MM.1S (cell line): ENCODE data around the gene RBKS.
"Not testable (repeated sequence)": the region's sequence is repeated elsewhere in the genome, so short reads cannot be mapped to it uniquely, and the experiment has no call there.

Source experiments
- DNase-seq: peaks from one replicate; pipeline ENCODE4 v3.0.0-alpha.2; 2015
- H2AFZ ChIP-seq: fragments of 300-600 bp; sonication (generic); 2 replicates; pipeline ENCODE4 v1.6.0; 2016; ENCODE audit warnings: antibody characterized with exemption, low read length
- H3F3A ChIP-seq: fragments of 300-600 bp; sonication (generic); 2 replicates; pipeline ENCODE4 v1.6.1; 2016; ENCODE audit warnings: mild to moderate bottlenecking, antibody characterized with exemption, low read length, moderate library complexity, mixed read lengths; ENCODE audit not compliant: insufficient read depth
- H3K27ac ChIP-seq: fragments of 300-600 bp; sonication (generic); 2 replicates; pipeline ENCODE4 v1.5.1; 2016; ENCODE audit warnings: mild to moderate bottlenecking, low read length
- H3K27me3 ChIP-seq: fragments of 300-600 bp; sonication (generic); replicated peaks from 2 replicates; pipeline ENCODE4 v1.6.0; 2016; ENCODE audit warnings: low read length; ENCODE audit not compliant: insufficient read depth
- H3K36me3 ChIP-seq: fragments of 300-600 bp; sonication (generic); replicated peaks from 2 replicates; pipeline ENCODE4 v1.6.1; 2016; ENCODE audit warnings: mild to moderate bottlenecking, low read length, mixed read lengths; ENCODE audit not compliant: insufficient read depth
- H3K4me1 ChIP-seq: fragments of 300-600 bp; sonication (generic); 2 replicates; pipeline ENCODE4 v1.6.1; 2016; ENCODE audit warnings: low read length, mixed read lengths
- H3K4me2 ChIP-seq: fragments of 300-600 bp; sonication (generic); 2 replicates; pipeline ENCODE4 v1.6.0; 2016; ENCODE audit warnings: low read depth, low read length
- H3K4me3 ChIP-seq: fragments of 300-600 bp; sonication (generic); 2 replicates; pipeline ENCODE4 v1.5.1; 2016; ENCODE audit warnings: low read length, mixed read lengths
- H3K79me2 ChIP-seq: fragments of 300-600 bp; sonication (generic); 2 replicates; pipeline ENCODE4 v1.6.1; 2016; ENCODE audit warnings: mixed run types, low read length, mixed read lengths
- H3K9ac ChIP-seq: fragments of 300-600 bp; sonication (generic); 2 replicates; pipeline ENCODE4 v1.6.1; 2016; ENCODE audit warnings: low read length, mixed read lengths
- H3K9me2 ChIP-seq: fragments of 300-600 bp; sonication (generic); replicated peaks from 2 replicates; pipeline ENCODE4 v1.6.1; 2016; ENCODE audit warnings: mild to moderate bottlenecking, low read length, mixed read lengths; ENCODE audit not compliant: insufficient read depth
- H3K9me3 ChIP-seq: fragments of 300-600 bp; sonication (generic); replicated peaks from 2 replicates; pipeline ENCODE4 v1.6.1; 2016; ENCODE audit warnings: mild to moderate bottlenecking, low read length, mixed read lengths; ENCODE audit not compliant: insufficient read depth
- H4K20me1 ChIP-seq: fragments of 300-600 bp; sonication (generic); 2 replicates; pipeline ENCODE4 v1.6.1; 2016; ENCODE audit warnings: mild to moderate bottlenecking, low read length, moderate library complexity, mixed read lengths; ENCODE audit not compliant: insufficient read depth
- EZH2 ChIP-seq: fragments of 300-600 bp; sonication (generic); optimal IDR thresholded peaks from 2 replicates; pipeline ENCODE3; 2017; ENCODE audit warnings: low read depth, mild to moderate bottlenecking, antibody characterized with exemption, low read length, mixed read lengths
- EZH2phosphoT487 ChIP-seq: fragments of 300-600 bp; sonication (generic); IDR thresholded peaks from 2 replicates; pipeline ENCODE4 v1.6.1; 2018; ENCODE audit warnings: antibody characterized with exemption, low read length
- TF ChIP-seq, protein P1 (sequence below): fragments of 300-600 bp; sonication (generic); IDR thresholded peaks from 2 replicates; pipeline ENCODE4 v1.5.1; 2016; ENCODE audit warnings: antibody characterized with exemption, low read length, mixed read lengths

The RBKS gene

DNA sequence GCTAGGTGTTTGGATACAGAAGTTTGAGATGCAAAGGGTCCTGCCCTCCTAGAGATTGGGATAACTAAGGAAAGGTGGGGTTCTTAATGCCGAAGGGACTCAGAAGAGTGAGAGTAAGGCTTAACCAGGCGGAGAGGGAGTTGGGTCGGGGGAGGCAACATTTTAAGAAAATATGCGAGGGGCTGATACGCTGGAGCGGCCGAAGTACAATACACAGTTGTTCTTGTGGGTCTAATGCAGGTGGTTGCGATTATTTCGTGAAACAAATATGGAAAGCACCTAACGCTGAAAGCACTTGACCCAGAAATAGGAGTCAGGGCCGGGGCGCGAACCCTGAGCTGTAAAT lies 119.0 kb downstream of the RBKS start:
- TF ChIP-seq, protein P1, sequence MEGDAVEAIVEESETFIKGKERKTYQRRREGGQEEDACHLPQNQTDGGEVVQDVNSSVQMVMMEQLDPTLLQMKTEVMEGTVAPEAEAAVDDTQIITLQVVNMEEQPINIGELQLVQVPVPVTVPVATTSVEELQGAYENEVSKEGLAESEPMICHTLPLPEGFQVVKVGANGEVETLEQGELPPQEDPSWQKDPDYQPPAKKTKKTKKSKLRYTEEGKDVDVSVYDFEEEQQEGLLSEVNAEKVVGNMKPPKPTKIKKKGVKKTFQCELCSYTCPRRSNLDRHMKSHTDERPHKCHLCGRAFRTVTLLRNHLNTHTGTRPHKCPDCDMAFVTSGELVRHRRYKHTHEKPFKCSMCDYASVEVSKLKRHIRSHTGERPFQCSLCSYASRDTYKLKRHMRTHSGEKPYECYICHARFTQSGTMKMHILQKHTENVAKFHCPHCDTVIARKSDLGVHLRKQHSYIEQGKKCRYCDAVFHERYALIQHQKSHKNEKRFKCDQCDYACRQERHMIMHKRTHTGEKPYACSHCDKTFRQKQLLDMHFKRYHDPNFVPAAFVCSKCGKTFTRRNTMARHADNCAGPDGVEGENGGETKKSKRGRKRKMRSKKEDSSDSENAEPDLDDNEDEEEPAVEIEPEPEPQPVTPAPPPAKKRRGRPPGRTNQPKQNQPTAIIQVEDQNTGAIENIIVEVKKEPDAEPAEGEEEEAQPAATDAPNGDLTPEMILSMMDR, result no peak
- no peak for TF ChIP-seq EZH2phosphoT487
- no peak for TF ChIP-seq EZH2
- peak overlapping the region; percentile 95 for H3K4me3 ChIP-seq
- H3K79me2 ChIP-seq, result peaks cover 44% of the 10 kb centered on the region
- 0 out of 2 replicates have a peak, but pooled peaks cover 4% of the 10 kb centered on the region for H3K27me3 ChIP-seq
- H3K9me3 ChIP-seq, result no peaks in the 10 kb centered on the region
- no peaks in the 10 kb centered on the region for H4K20me1 ChIP-seq
- no peaks in the 10 kb centered on the region for H3K9me2 ChIP-seq
- peak overlapping the region; percentile 99 for H2AFZ ChIP-seq
- H3K4me2 ChIP-seq, result peak overlapping the region; percentile 95
- H3K4me1 ChIP-seq, result peaks cover 15% of the 10 kb centered on the region
- H3K9ac ChIP-seq, result peak overlapping the region; percentile 84
- peak overlapping the region; percentile 62; the same call in 1 of the 2 replicates for H3K27ac ChIP-seq
- no peak for DNase-seq
- no peaks in the 10 kb centered on the region for H3F3A ChIP-seq
- H3K36me3 ChIP-seq, result peaks cover 5% of the 10 kb centered on the region; the same call in 1 of the 2 replicates

DNA sequence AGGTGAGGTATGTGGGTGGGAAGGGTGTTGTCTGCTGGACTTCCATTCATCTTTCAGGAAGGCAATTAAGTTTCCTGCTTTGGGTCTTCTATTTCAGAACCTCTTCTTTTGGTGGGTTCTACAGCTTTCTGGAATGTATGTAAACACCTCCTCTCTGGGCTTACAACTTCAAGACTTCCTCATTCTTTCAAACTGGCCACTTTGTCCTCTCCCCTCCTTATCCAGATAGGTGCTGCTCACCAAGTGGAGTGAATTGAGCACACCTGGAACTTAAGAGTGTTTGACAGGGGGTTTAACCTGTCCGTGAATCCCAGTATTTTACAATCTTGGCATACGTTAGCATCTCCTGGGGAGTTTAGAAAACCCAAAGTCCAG lies 123.9 kb downstream of the RBKS start:
- TF ChIP-seq EZH2phosphoT487 (no peak), EZH2 (no peak)
- TF ChIP-seq, protein P1, result no peak
- 0 out of 2 replicates have a peak overlapping the region, but pooled peaks have one; percentile 16 for H3K4me2 ChIP-seq
- no peaks in the 10 kb centered on the region for H3F3A ChIP-seq
- no peak for DNase-seq
- no peaks in the 10 kb centered on the region for H3K9me3 ChIP-seq
- H3K4me1 ChIP-seq, result peaks cover 5% of the 10 kb centered on the region; the same call in 1 of the 2 replicates
- no peak overlapping the region for H3K27ac ChIP-seq
- no peaks in the 10 kb centered on the region for H3K79me2 ChIP-seq
- H2AFZ ChIP-seq, result peak overlapping the region; percentile 46; the same call in 1 of the 2 replicates
- H3K9me2 ChIP-seq, result no peaks in the 10 kb centered on the region
- no peaks in the 10 kb centered on the region for H3K36me3 ChIP-seq
- H3K27me3 ChIP-seq, result 0 out of 2 replicates have a peak, but pooled peaks cover 4% of the 10 kb centered on the region
- no peaks in the 10 kb centered on the region for H4K20me1 ChIP-seq
- no peak overlapping the region for H3K4me3 ChIP-seq
- no peak overlapping the region for H3K9ac ChIP-seq

DNA sequence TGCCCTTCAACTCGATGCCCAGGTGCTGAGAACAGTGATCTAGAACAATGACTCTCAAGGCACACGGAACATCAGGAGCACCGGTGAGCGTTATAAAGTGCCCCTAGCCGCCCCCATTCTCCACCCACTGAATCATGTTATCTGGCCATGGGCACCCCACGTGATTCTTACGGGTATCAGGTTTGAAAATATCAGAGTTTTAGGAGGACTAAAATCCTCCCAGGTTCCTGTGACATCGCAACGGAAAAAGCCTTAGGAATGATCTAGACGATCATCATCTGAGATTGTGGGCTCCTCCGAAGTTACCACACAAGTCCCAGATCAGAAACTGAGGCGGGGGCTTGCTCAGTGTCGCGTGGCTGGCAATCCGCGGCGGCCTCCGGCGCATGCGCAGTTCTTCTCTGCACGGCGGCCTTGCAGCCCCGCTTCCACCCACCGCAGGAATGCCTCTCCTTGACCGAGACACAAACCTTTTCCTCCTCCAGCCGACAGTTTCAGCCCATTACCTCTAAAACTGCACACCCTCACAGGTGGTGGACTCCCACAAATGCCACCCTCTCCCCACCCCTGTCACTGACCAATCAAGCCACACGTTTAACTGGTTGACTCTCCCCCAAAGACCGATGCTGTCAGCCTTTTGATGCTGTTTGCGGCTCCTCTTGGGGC lies 124.4 kb downstream of the RBKS start:
- Histone ChIP-seq H2AFZ (peak overlapping the region; percentile 46), H3K9me2 (no peaks in the 10 kb centered on the region), H3K9me3 (no peaks in the 10 kb centered on the region), H3K4me2 (peak overlapping the region; percentile 21; the same call in 1 of the 2 replicates), H4K20me1 (no peaks in the 10 kb centered on the region), H3K4me3 (no peak overlapping the region; the same call in 1 of the 2 replicates), H3K9ac (no peak overlapping the region), H3K36me3 (no peaks in the 10 kb centered on the region), H3K4me1 (peaks cover 1% of the 10 kb centered on the region; the same call in 1 of the 2 replicates), H3F3A (no peaks in the 10 kb centered on the region), H3K27ac (no peak overlapping the region), H3K79me2 (no peaks in the 10 kb centered on the region), H3K27me3 (0 out of 2 replicates have a peak, but pooled peaks cover 4% of the 10 kb centered on the region)
- DNase-seq, result no peak
- TF ChIP-seq, protein P1, result no peak
- TF ChIP-seq EZH2 (no peak), EZH2phosphoT487 (no peak)

DNA sequence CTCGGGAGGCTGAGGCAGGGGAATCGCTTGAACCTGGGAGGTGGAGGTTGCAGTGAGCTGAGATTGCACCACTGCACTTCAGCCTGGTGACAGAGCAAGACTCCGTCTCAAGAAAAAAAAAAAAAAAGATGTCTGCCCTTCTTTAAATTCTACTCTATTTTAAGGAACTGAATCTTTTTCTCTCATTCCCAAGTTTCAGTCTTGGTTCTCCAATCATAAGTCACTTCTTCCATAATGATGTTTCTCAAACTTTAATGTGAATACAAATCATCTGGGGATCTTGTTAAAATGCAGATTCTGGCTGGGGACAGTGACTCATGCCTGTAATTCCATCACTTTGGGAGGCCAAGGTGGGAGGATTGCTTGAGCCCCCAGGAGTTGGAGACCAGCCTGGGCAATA lies 125.7 kb downstream of the RBKS start:
- H3K79me2 ChIP-seq, H3F3A ChIP-seq, H3K27ac ChIP-seq, H3K4me2 ChIP-seq, H4K20me1 ChIP-seq, H3K4me1 ChIP-seq, H3K9me2 ChIP-seq, H3K4me3 ChIP-seq, DNase-seq, H3K9me3 ChIP-seq, H3K27me3 ChIP-seq, H3K9ac ChIP-seq, H2AFZ ChIP-seq, H3K36me3 ChIP-seq: not testable (repeated sequence)
